GM03348 (cell line): ENCODE data around the gene VENTX.

Experiments
- DNase-seq: peaks from one replicate; pipeline ENCODE4 v3.0.0; 2012; ENCODE audit warnings: low spot score

Gene VENTX

GRCh38 chr10:133201948-133202725 is 35.5 kb upstream of the VENTX start:
- DNase-seq = no peak

DNA sequence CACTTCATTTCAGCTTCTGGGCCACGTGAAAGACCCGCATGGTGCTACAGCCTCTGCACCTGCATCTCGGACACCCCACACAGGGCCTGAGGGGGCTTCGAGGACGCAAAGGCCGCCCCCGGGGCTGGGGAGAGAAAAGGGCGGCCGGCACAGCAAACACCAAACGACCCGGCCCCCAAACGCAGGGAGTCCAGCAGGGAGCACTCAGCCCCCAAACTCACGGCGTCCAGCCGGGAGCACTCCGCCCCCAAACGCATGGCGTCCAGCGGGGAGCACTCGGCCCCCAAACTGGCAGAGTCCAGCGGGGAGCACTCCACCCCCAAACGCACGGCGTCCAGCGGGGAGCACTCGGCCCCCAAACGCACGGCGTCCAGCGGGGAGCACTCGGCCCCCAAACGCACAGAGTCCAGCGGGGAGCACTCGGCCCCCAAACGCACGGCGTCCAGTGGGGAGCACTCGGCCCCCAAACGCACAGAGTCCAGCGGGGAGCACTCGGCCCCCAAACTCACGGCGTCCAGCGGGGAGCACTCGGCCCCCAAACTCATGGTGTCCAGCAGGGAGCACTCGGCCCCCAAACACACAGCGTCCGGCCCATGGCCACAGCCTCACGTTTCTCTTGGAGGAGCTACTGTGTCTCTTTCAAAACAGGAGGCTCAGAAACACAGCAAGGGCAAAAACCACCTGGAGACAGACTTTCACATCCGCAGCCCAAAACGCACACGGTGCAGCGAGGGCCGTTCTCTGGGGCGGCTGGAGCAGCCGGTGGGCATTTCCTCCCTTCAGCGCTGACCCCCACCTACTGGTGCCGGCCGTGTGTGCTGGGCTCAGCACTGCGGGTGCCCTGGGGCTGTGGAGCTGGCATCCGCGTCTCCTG is 34.6 kb upstream of the VENTX start:
- no peak for DNase-seq

DNA sequence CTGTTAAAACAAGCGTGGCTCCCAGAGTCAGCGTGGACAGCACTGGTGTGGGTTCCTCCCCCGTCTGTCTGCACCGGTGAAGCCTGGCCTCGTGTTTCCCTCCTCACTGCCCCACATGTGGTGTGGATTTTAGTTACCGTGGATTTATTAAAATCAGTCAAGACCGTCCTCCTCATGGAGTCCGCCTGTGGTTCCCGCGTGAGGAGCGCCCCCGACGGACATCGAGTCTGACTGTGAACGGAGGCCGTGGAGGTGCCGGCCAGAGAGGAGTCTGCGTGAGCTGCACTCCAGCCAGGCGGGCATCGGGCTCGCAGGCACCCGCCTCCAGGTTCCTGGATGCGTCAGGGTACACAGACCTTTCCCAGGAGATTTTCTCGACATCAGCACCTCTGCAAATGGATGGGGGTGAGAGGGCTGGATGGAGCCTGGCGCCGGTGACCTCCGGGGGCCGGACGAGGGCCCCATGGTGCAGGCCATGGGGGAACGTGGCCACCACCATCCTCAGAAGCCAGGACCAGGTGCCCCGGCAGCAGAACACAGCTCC is 33.9 kb upstream of the VENTX start:
- no peak for DNase-seq

DNA sequence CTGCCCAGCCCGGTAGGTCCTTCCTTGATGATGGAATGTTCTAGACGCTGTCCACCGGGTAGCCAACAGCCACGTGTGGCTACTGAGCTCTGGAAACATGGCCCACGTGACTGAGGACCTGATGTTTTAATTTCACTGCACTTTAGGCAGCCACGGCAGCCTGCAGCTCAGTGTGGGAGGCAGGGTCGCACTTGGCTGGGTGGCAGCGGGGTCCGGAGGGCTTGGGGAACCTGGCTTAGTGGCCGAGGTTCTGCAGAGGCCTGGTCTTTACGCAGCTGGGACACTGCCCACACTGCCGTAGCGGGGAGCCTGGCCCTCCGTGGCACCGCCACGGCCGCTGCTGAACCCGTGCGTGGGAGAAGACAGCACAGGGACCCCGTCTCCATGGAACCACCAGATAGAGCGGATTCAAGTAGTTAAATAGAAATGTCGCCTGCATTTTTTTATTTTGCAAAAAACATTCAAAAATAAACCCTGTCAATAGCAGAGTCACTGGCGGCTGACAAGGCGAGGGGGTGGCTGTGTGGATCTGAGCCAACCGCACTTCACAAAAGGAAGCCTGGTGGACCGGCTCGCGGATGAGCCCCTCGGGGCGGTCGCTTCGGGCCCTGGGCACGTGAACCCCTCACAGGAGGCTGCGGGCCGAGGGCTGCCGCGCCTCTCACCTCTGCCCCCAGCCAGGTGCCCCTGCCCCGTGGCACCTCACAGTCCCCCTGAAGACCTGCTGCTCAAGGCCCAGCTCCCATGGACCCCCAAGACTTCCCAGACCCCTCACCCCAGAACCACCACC is 33.2 kb upstream of the VENTX start:
- DNase-seq = no peak

GRCh38 chr10:133205146-133205545 is 32.5 kb upstream of the VENTX start:
- DNase-seq = no peak

DNA sequence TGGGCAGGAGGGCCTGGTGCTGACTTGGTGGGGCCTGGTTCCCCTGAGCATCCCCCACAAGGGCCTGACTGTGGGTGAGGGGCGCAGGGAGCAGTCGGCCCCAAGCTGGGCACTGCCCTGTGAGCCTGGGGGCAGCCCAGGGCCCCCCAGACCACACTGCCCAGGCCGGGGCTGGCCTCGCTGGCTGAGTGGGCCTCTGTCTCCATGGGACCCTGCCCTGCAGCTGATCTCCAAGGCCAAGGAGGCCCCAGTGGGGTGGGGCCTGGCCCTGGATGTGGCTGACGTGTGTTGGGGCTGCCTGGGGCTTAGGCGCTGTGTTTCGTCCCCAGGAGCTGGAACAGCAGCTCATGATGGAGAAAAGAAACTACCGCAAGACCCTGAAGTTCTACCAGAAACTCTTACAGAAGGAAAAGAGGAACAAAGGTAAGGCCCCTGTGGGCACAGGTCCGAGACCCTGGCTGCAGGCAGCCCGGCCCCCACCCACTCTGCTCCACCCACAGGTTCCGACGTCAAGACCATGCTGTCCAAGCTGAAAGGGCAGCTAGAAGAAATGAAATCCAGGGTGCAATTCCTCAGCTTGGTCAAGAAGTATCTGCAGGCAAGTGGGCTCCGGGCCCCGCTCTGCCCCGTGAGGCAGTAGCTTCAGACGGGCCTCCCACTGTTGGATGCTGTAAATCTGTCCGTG is 31.2 kb upstream of the VENTX start:
- DNase-seq = no peak

- no peak for DNase-seq
These were observed 30.5 kb upstream of the VENTX start for GRCh38 chr10:133207041-133207600.

GRCh38 chr10:133207627-133208026 is 30.0 kb upstream of the VENTX start:
- no peak for DNase-seq

- DNase-seq = no peak
These were observed 29.2 kb upstream of the VENTX start for GRCh38 chr10:133208466-133208865.

- DNase-seq = no peak
These were observed 28.5 kb upstream of the VENTX start for GRCh38 chr10:133209117-133209516.

- DNase-seq = no peak
These were observed 28.0 kb upstream of the VENTX start for GRCh38 chr10:133209641-133210040.

DNA sequence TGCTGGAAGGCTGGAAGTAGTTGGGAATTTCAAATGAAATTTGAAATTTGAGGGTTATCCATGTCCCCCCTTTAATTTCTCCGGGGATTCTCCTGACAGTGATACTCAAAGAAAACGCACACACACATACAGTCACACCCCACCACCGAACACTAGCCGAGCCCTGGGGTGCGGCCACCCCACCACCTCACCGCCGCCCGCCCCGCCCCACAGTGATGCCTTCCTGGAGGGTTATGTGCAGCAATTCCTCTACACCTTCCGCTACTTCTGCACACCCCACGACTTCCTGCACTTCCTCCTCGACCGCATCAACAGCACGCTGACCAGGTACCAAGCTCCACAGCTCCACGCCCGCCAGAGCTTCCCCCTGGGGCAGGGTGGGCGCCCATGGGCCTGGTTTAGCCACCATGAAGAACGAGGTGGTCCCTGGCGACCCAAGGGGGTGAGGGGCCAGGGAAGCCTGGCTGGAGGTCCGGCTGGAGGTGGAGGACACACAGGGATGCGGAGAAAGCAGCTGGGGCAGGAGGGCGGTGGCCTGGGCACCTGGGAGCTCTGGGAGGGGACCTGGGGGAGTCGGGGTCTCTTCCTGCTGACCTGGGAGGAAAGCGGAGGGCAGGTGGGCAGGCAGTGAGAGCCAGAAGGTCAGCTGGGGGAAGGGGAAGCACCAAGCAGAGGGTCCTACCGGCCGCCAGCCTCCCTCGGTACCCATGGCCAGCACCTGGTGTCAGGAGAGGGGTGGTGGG is 27.1 kb upstream of the VENTX start:
- DNase-seq = no peak

DNA sequence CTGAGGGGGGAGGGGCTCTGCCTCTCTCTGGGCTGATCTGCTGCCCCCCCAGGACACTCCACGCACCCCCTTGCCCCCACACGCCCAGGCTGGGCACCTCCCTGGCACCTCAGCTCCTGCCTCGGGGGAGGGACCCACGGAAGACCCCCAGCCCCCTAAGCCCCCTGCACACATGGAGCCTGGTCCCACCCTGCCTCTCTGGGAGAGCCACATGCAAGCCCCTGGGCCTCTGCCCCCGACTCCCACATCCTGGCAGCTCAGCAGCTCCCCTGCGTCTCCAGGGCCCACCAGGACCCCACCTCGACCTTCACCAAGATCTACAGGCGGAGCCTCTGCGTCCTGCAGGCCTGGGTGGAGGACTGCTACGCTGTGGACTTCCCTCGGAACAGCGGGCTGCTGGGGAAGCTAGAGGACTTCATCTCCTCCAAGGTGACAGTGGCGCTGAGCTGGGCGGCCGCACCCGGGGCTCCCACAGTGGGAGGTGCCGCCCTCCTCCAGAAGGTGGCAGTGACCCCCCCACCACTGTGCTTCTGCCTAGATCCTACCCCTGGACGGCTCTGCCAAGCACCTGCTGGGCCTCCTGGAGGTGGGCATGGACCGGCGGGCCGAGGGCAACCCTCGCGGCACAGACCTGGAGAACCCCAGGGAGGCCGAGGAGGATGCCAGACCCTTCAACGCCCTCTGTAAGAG is 26.4 kb upstream of the VENTX start:
- DNase-seq = no peak

DNA sequence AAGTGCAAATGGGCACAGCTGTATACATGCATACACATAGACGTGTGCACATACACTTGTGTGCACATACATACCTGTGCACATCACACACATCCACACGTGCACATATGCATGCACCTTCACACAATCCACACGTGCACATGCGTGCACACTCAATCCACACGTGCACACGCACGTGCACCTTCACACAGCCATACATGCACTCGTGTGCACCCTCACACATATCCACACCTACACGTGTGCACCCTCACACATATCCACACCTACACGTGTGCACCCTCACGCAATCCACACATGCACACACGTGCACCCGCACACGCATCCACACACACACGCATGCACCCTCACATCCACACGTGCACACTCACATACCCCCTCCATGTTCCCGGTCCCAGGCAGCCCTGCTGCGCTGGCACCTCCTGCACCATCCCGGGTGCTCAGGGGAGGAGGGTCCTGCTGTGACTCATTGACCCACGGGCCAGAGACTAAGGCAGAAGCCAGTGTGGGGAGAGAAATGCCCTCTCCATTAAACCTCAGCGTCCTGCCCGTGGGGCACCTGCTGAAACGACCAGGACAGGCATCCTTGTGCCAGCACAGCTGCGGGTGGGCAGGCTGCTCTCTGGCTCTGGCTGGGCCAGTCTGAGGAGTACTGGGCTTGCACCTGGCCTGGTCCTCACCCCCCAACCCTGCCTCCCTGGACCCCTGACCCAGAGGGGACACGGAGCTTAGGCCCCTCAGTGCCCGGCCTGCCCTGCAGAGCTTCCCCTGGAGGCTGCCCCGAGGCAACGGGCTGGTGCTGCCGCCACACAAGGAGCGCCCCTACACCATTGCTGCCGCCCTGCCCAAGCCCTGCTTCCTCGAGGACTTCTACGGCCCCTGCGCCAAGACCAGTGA is 25.4 kb upstream of the VENTX start:
- no peak for DNase-seq

DNA sequence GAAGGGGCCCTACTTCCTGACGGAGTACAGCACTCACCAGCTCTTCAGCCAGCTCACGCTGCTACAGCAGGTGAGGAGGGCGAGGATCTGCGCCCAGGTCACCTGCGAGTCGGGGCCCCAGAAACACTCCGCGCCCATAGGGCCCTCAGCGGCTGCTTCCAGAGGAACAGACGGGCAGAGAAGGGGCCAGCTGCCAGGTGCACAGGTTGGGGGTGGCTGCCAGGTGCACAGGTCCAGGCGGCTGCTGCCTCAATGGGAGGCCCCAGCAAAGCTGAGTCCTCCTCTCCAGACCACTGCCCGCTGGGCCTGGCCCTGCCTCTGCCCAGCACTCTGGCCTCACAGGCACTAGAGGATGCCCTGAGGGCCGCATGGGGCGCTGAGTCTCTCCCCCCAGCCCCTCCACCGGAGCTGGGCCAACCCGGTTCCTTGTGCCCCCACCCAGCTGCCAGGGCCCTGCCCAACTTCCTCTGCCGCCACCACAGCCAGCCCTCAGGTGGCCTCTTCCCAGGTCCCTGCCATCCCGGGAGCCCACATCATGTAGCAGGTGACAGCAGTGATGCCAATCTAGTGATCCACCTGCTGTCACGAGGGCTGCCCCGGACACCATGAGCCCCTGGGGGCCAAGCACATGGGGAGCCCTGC is 24.7 kb upstream of the VENTX start:
- DNase-seq = no peak

- no peak for DNase-seq
These were observed 23.8 kb upstream of the VENTX start for GRCh38 chr10:133213641-133214467.
